CD4-positive, alpha-beta T cell treated with Interleukin-17A for 1 hour (primary cell): ENCODE measurements around the gene CLCN5.
"Not testable (repeated sequence)": the region's sequence is repeated elsewhere in the genome, so short reads cannot be mapped to it uniquely, and the experiment has no call there.

Source experiments
- DNase-seq: peaks from one replicate; pipeline ENCODE4 v3.0.0-alpha.2; 2020

CLCN5 gene

DNA sequence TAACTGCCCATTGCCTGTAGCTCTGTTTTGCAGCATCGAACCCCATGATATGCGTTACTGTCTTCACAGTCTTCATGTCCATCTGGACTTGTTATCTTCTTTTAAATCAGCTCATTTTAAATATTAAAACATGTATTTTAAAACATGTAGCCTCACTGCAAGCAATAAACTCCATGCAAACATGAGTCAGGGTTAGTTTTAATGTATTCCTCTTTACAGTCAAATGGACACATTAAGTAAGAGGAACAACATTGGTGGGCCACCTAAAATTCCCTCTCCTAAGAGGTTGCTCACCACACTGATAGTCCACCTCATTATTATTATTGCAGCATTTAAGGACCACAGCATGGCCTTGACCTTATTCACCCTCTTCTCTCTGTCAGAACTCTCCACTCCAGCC is 74.1 kb downstream of the CLCN5 start:
- DNase-seq, result no peak

GRCh38 chrX:49999087-49999486 is 76.7 kb downstream of the CLCN5 start:
- DNase-seq, result no peak

- no peak for DNase-seq
Observed at GRCh38 chrX:50000937-50001542, 78.6 kb downstream of the CLCN5 start.

- DNase-seq, result no peak
Observed at GRCh38 chrX:50002067-50002714, 79.8 kb downstream of the CLCN5 start.

DNA sequence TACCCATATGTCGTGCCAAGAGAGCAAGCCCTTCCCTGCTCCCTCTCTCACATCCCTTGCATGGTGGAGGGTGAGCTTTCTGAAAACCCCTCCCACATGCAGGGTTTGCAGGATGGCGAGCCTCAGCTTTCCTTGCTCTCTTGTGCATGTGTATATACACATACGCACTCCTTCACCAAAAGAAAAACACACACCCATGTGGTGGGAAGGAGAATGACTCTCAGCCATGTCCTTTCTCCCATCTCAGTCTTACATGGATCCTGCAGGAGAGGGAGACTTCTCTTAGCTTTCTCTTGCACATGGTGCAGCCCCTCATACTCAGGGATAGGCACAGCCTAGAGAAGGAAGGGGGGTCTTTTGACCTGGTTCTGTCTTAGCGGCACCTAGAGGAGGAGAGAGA is 81.1 kb downstream of the CLCN5 start:
- DNase-seq, result no peak

DNA sequence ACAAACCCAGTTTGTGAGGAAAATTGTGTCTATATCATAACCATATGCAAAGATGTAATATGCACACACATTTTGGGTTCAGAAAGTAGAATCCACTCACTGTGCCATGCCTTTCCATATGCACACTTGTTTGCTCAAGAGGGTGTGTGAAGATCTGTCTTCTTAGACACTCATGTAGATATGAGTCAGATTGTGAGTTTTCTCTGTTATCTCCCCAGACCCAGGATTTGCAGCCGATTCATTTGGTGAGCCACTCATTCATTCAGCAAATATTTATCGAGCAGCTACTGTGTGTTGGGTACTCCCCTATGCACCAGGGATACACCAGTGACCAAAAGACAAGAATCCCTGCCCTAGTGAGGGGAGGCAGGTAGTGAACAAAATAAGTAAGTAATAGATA is 81.5 kb downstream of the CLCN5 start:
- no peak for DNase-seq

DNA sequence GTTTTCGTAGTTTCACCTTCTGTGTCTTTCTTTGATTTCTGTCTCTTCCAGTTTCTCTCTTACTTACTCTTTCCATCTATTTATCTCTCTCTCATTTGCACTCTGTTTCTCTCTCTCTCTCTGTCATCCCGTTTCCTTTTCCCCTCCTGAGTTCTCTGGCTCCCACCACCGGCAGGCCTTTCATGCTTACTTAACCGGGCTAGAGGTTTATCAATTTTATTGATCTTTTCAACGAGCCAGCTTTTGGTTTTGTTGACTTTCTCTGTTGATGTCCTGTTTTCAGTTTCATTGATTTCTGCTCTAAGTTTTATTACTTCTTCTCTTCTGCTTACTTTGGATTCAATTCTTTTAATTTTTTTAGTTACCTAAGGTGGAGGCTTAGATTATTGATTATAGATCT is 103.2 kb downstream of the CLCN5 start:
- not testable (repeated sequence) for DNase-seq

GRCh38 chrX:50035126-50035525 is 112.7 kb downstream of the CLCN5 start:
- no peak for DNase-seq

- no peak for DNase-seq
Observed at GRCh38 chrX:50036426-50036825, 114.0 kb downstream of the CLCN5 start.

DNA sequence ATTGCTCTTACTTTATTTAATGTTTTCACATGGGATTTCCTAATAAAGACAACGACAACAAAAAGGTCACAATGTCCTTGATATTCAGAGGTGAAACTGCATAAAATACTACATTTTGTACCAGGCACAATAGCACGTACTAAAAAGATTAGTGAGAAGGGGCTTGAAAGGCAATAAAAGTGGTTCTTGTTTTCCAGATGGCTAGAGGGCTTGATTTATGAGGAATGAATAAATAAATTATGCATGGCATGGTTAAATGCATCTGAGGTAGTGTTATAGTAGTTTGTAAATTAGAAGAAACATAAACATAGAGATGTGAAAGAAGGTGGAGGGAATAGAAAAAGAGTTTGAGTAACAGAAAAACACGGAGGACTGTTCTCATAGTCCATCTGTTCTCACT is 123.4 kb downstream of the CLCN5 start:
- no peak for DNase-seq

- DNase-seq, result no peak
Observed at GRCh38 chrX:50049228-50049627, 126.8 kb downstream of the CLCN5 start.

DNA sequence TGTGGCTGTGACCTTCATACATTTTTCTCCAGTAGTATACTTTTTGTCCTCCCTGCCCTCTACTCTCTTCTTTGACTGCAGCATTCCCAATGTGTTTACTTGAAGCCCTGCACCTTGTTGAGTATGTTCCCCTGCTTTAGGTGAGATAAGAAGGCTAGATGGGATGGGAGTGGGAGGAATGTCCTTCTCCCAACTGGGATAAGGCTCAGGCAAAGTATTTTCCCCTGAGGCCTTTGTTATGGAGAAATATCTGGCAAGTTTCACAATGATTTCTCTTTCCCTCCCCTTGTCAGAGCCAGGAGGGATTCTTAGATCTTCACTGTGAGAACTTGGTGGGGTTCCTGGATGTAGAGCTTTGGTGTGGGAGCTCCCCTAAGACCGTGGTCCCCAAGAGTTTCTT is 131.8 kb downstream of the CLCN5 start:
- no peak for DNase-seq

DNA sequence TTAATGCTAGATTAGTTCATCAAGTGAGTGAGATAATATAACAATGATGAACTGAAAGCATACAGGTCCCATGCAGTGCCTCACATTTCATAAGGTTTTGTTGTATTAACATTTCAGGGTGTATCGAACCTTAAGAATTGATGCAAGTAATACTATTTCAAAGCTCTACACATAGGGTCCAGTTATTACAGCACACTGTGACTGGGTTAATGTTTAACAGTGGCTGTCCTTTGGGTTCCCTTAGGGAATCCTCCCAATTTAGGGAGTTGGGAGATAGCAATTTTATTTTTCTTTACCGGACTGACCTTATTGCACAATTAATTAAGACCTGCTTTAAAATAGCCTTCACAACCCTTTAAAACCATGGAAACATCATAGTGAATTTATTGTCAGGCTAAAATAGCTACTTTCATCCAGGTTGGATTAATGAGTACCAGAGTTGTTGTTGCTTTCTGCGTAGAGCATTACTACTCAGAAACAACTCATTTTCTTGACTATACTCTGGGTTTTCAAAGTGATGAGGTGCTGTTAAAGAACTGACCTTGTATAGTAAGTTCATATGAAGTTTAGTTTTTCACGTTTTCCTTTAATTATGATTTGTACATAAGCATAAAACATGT is 144.0 kb downstream of the CLCN5 start:
- DNase-seq, result no peak

- no peak for DNase-seq
Observed at GRCh38 chrX:50067435-50068284, 145.3 kb downstream of the CLCN5 start.

DNA sequence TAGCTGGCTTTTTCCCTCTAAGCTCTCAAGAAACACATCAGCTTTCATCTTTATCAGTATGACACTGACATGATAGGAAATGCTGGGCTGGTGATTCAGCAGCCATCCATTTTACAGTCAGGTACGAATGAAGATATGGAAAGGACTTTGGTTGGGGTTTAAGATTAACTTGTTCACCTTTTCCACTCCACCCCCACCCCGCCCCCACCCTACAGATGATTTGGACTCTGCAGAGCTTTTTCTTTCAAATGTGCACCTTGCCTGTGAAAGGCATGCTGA is 145.8 kb downstream of the CLCN5 start:
- DNase-seq, result no peak

DNA sequence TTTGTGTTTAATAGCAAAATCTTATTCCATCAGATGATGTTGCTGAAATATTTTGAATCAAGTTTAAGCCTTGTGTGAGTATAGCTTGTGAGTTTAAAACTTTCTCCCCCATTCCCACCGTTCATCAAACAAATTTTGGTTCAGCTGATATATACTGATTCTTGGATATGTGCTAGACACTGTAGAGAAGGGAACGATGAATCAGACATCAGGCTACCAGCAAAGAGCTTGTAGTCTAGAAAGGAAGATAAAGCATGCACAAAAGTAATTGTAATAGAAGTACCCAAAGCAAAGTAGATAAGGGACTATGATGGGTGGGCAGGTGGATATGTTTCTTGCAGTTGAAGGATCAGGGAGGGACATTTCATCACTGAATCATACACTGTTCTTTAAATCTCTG is 146.5 kb downstream of the CLCN5 start:
- no peak for DNase-seq

GRCh38 chrX:50071494-50071893 is 149.1 kb downstream of the CLCN5 start:
- DNase-seq, result no peak

DNA sequence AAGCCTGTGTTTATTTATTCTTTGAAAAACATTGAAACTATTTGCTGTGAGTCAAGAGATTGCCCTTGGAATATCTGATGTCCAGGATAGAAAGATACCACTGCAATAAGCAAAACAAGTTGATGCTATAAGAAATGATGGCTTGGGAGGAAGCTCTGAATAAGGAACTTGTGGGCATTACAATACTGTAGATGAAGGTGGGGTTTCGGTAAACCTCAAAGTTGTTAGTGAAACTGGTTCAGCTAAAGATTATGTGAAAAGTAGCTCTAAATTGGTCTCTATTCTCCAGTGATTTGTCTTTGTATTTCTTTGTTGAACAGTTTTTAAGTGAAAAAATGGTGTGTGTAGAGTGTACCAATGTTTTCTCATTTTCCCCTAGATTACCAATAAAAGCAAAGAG is 149.7 kb downstream of the CLCN5 start:
- DNase-seq, result no peak

DNA sequence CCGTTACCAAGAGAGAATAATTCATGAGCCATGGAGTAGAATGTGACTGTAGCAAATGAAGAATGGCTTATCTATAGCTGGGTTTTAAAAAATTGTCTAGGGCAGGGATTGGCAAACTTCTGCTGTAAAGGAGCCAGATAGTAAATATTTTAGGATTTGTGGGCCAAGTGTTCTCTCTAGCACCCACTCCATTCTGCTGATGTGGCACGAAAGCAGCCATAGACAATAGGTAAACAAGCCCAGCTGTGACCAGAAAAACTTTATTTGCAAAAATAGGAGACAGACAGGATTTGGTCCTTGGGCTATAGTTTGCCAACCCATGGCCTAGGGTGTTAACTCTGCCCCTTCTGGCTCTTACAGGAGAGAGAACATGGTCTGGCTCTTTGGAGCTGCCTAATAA is 151.2 kb downstream of the CLCN5 start:
- DNase-seq, result no peak

DNA sequence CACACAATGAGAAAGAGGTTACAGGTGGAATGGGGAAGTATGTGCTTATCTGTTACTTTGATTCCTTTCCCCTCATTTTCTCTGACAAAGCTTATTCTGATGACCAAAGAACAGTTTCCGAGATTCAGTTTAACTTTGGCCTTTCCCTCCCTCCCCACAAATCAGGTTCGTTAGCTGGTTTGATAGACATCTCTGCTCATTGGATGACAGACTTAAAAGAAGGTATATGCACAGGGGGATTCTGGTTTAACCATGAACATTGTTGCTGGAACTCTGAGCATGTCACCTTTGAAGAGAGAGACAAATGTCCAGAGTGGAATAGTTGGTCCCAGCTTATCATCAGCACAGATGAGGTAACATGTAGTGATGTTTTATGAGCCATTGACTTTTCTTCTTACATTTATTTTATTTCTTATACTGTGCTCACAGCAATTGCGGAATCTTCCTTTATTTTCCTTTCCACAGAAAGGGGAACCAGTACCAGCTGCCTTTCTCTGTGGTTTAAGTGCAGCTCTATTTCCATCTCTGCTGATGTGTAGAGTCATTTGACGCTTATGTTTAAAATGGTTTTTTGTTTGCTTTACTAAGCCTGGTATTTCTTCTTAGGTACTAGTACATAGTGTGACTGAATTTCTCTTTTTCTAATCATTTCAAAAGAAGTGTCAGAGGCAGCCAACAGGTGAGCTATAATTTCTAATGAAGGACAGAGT is 153.4 kb downstream of the CLCN5 start:
- no peak for DNase-seq

- peak; percentile 0 for DNase-seq
Observed at GRCh38 chrX:50081282-50081889, 159.0 kb downstream of the CLCN5 start.

DNA sequence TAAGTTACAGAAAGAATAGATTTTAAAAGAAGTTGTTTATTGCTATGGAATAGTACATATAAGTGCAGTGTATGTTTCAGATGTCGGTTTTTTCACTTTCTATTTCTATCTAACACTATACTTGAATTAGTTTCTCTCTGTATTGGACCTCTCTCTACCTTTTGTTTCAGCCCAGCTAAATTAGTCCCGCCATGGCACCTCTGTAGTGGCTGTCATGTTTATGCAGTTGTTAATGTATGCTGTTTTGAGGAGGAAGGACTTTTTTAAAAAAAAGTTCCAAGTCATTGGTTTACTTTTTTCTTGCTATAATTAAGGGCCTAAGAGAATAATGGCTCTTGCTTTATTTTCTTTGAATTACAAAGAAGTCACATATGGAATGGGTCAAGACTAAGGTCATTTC is 160.3 kb downstream of the CLCN5 start:
- DNase-seq, result no peak

GRCh38 chrX:50088645-50089044 is 166.2 kb downstream of the CLCN5 start:
- DNase-seq, result no peak
